NCI-H1092 treated with DMSO at 0.1 percent for 48 hours (cell line): ENCODE data around the gene SUPT4H1.
"Not testable (repeated sequence)": the region's sequence is repeated elsewhere in the genome, so short reads cannot be mapped to it uniquely, and the experiment has no call there.

Experiments used
- DNase-seq: peaks from one replicate; lab custom pipeline; 2025; lab: John Stamatoyannopoulos, UW

The SUPT4H1 gene

DNA sequence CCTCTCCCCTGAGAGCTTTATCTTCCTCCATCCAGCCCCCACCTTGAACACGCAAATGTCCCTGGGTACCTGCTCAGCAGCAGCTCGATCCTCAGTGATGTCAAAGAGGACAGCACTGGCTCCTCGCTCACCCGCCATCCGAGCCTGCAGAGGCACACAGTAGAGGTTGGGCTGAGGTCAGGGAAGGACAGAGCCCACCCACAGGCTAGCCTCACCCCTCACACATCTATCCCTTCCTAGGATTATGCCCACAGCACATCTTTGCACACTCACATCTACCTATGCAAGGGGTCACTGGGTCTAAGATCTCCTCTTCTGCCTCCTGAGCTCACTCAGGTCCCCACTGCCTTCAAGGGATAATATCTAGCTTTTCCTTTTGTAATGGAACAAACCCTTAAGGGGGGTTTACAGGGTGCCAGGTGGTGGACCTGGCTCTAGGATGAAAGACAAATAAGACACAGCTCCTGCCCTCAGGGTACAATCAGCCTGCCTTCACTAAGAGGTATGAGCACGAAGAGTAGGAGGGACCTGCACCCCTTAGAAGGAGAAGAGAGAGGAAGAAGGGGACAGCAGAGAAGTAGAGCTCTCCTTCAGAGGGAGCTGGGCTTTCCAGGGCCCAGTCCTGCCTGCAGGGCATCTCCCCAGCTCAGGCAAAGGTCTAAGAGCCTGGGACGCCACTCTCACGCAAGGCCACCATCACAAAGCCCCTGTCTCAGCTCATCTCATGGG is 11.6 kb upstream of the SUPT4H1 start:
- no peak for DNase-seq

DNA sequence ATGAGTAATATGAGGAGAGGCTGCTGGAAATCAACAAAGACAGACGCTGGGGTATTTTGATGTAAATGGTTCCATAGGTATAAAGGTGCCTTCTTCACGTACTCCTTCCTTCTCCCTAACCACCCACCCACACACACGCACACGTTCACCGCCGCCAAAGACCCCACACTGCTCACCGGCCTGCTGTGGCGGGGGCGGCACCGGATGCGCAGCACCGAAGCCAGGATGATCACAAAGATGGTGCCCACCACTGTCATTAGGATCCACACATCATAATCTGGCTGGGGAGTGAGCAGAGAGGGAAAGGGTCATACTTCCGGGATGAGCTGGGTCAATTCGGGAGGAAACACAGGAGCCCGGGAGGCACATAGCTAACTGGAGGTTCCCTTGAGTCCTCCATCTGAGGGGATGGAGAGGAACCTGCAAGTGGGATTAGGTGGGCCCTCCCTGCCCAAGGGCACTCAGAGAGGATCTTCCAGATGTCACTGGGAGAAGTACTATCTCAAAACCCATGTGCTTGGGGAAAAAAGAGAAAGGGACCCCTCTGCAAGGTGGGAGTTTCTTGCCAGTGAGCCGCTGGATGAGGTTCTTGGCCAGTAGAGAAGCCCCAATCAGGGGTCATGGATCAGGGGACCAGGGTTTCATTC is 10.5 kb upstream of the SUPT4H1 start:
- no peak for DNase-seq

DNA sequence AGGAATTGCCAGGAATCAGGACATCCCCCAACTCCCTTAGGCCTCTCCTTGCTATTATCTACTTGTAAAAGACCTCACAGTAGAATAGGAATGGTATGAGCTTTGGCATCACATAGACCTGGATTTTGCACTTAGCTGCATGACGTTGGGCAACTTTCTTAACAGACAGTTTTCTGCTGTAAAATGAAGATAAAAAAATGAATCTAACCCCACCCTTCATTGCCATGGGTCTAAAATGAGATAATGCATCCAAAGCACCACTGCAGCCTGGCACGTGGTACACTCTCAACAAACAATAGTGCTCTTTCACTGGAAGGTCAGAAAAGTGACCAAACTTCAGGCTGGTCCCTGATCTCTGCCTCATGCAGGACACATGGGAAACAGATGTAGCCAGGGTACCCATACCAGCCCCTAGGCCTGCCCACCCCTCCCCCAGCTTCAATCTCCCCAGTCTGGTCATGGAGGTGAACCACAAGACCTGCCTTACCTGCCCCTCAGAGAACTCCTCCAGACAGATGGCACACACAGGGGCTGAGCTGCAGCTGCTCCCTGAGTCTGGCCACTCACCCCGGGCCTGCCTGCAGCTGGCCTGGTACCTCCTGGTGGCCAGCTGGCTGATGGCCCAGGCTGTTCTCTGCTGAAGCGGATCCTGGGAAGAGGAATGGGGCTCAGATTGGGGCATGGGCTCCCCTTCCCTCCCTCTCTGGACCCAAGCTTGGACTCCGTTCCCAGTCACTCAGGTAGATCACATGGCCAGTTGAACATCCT is 8.5 kb upstream of the SUPT4H1 start:
- DNase-seq, result no peak

DNA sequence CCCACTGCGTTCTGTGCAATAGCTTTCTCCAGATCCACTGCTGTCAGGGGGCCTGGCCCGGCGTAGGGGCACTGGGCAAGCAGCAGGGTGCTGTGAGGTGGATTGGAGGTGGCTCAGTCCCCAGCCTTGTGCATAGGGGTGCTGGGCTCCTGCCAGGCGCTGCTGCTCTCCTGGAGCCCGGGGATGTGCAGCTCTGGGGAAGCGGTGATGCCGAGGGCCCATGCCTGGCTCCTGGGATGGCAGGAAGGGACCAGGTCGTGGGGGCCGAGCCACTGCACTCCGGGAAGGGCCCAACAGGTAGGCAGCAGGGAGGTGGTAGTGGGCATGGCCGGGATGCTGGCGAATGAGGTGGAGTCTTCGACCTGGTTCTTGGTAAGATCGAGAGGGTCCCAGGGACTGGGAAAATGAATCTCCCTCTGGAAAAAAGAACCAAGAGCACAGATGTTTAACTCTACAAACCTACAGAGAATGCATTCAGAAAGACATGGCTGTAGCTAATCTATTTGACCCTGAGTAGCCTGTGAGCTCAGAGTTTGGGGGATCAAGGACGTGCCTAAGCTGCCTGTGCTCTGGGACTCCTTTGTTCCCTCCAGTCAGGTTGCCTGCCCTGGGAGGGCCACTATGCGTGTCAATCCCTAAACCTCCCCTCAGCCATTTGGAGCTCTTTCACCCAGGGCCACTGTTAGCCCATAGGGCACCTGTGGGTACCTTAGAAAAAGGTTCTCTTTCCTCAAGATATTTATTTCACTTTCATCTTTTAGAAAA is 6.6 kb upstream of the SUPT4H1 start:
- no peak for DNase-seq

DNA sequence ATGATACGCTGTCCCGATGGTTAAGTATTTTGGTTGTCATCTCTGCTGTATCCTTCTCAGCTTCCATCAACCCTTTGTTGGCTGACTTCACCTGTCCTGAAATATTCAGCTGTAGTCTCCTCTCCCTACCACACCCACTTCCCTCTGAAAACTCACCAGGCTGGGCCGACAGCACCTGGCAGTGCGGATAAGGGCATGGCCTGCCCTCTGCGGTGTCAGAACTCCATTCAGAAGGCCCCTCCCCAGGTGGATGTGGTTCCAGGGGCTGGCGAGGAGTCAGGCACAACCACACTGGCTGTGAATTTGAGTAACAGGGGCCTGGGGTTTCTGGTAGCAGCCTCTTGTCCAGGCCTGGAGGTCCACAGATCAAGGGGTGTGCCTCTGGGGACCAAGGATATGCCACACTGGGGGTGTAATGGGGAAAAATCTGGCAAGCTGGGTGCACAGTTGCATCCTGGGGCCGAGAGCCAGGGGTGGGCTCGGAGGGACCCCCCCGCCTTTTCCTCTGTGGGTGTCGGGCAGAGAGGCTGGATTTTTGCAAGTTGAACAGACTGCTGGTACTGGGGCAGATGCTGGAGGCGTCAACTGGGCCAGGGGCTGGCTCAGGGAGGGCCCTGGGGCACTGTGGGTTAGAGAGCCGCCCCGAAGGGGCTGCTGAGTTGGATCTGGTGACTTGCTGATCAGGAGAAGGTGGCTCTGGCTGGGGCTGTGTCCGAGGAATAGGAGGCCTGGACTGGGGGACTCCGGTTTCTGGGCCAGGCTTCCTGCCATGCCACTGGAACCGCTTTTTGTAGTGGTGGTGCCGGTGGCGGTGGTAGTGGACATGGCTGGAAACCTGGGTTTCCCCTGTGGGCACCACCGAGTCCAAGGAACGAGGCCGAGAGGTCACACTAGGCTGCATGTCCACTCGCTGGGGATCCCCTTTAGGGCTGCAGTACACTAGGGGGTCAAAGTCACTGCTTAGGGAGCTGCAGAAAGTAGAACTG is 5.6 kb upstream of the SUPT4H1 start:
- no peak for DNase-seq

DNA sequence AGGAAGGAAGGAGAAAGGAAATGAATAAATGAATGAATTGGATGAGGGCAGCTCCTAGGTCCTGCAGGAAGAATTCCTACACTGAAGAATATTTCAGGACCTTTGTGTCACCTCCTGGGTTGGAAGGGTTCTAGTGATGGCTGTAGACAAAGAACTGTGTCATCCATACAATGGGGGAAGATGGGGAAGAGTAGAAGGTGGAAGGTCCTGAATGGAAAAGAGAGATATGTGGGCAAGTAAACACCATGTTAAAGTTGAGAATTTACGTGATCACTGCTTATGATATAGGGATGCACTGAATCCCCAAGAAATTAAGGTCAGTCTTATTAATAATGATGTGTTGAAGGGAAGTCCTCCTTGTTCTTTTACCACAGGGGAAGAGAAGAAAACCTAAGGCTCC is 4.2 kb upstream of the SUPT4H1 start:
- DNase-seq, result no peak

DNA sequence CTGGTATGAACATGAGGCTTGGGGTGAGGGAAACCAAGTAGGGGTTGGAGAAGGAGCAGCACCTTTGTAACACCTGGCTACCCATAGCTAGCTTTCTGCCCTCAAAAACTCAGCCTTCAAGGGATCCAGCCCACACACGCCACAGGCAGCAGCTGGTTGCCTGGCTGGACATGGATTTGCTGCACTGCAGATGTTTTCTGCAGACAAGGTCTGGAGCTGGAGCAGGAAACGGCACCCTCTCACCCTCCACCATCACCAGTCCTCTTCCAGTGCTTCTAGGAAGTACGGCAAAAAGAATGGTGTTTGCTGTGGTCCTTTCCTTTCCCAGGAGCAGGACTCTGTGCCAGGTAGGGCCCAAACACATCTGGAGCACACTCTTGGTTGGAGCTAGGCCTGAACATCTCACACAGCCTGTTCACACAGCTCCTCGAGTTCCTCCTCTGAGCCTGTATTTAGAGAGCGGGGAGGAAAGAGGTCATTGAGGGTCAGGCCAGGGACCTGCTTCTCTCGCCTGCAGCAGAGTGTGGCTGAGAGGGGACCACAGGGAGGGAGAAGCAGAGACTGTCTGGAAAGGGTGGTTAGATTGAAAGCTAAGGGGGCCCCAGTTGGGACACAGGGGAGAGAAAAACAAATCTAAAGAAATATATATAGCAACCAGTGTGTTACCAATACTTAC is 2.7 kb upstream of the SUPT4H1 start:
- DNase-seq, result no peak

DNA sequence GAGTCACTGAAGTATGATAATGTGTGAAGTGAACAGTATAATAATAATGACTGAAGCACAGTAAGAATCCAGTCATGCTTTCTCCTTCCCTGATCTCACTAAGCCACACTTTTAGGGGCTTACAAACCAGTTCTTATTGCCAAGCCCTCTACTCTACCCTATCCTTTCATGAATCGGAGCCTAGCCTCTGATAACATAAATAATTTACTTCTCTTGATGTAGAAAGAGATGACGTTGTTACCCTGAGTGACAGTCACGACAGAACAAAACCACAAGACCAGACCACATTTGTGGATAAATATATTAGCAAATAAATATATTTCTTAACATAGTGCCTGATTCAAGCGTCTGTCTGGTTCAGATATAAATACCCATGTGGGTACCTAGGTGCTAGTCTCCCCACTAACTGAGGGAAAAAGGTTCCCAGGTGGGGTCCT is 1.4 kb upstream of the SUPT4H1 start:
- DNase-seq, result no peak

DNA sequence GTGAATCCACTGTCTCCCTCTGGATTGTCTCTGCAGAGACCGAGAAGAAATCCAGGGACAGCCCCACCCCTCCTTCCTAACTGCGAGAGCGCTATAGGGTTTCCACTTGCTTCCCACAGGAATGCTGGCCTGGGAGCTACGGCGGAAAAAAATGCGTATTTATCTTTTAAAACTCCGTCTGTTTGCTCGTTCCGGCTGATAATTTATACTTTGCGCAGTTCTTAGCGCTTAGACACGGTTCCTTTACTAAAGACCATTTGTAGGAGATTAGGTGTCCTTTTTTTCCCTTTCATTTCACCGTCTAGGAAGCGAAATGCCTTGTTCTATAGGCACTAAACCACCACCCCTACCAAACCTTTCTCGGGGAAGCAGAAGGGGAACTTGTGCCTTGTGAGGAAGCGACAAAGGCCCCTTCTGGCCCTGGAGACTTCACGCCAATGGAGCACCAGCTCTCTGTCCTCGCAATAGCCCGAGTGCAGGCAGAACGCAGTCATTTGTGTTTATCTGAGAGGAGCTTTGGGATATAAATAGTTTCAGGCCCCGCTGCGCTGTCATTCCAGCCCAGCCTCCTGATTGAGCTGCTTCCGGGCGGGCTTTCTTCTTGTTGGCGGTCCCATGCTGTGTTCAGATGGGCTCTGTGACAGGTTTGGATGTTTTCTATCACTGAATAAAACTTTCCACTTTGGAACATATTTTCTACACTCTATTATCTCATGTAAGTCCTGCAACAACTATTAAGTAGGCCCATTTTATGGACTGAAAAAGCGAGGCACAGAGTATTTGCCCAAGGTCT is 791 bp upstream of the SUPT4H1 start:
- DNase-seq, result no peak

DNA sequence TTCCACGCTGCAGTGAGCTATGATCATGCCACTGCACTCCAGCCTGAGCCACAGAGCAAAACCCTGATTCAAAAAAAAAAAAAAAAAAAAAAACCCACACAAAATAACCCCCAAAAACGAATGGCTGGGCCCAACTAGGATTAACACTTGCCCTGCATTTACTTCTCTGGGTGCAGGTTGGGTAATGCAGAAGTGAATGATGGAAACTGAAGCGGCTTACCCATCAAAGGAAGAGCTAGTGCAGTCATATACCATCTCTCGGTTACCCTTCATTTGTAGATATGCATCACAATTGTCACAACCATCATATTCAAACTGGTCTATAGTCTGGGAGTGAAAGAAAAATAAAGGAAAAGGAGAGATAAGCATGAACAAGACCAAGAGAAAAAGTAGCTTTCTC is 819 bp downstream of the SUPT4H1 start:
- no peak for DNase-seq

DNA sequence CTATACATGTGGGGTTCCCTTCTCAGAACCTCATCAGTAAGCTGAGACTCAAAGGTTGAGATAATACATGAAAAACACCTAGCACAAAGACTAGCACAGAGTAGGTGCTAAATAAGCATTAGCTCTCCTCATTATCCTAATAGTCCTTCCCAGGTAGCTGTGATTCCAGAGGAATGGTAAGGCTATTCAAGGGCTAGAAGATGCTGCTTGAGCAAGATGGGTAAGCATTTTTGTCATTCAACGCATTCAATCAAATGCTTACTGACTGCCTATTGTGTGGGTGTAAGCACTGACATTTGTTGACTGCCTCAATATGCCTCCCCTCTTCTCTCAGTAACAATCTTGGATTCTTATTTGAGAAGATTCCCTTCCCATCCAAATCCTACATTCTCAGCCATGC is 4.0 kb downstream of the SUPT4H1 start:
- DNase-seq, result no peak

DNA sequence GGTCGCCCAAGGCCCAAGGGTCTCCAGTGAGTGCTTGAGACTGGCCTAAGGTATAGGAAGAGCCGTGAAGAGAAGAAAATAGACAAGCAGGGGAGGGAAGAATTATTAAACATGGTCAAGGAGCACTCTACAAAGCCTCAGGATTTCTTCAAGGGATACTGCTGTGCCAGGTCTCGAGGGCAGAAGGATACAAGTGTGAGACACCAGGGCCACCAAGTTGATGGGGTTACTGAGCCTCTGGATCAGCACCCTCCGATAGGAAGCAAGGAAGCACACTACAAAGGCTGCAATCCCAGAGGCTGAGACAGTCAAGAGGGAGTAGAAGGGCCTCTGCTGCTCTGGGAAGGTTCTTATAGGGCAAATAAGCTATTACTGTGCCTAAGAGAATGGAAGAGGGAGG is 6.5 kb downstream of the SUPT4H1 start:
- DNase-seq, result no peak

DNA sequence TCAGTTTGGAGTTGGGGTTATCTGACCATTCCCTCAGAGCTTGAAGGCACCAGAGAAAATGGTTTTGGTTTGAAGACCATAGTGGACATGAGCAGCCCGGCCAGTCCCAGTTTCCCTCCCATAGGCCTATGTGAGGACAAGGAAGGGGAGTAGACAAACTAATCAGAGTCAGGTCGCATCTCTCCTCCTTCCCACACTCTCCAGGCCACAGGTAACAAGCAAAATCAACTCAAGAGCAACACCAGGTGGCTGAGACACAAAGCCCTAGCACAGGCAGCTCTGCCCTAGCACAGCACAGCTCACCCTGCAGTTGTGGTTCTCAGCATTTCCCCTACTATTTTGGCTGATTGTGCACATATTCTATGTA is 7.2 kb downstream of the SUPT4H1 start:
- no peak for DNase-seq

DNA sequence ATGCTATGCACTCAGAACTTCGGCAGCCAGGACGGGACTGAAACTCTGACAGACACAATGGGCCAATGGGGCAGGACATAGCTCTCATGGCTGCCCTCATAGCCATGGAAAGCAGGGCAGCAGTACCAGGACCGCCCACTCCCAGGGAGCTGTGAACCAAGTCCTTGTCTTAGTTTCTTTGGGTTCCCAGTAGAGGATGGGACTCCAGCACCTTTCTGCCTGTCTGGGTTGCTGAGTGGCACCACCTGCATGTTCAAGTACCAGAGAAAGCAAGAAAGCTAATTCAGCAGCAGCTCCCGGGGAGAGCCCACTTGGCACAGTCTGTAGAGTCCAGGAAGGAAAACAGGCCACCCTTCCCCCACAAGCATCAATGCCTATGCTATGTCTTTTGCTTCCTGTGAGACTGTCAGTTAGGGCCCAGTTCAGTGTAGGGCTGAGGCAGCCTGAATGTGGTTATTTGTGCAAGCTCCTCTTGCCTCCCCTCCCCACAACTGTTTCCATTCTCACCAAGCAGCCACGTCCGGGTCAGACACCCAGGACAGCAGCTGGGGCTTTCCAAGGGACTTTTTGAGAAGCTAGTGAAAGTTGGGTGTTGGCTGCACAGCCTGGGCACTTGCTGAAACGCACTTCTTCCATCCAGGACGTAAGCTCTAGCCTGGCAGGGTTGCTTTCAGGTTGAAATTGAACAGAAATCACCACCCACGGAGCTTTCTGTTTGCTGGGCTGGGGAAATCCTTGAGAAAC is 7.8 kb downstream of the SUPT4H1 start:
- DNase-seq, result no peak

DNA sequence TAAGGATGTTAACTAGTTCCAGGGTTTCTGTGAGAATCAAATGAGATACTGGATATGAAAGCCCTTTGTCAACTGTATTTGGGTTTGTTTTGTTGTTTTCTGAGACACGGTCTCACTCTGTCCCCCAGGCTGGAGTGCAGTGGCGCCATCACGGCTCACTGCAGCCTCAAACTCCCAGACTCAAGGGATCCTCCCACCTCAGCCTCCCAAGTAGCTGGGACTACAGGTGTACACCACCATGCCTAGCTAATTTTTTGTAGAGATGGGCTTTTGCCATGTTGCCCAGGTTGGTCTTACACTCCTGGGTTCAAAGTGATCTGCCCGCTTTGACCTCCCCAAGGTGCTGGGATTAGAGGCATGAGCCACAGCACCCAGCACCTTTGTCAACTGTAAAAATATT is 8.9 kb downstream of the SUPT4H1 start:
- DNase-seq, result no peak

DNA sequence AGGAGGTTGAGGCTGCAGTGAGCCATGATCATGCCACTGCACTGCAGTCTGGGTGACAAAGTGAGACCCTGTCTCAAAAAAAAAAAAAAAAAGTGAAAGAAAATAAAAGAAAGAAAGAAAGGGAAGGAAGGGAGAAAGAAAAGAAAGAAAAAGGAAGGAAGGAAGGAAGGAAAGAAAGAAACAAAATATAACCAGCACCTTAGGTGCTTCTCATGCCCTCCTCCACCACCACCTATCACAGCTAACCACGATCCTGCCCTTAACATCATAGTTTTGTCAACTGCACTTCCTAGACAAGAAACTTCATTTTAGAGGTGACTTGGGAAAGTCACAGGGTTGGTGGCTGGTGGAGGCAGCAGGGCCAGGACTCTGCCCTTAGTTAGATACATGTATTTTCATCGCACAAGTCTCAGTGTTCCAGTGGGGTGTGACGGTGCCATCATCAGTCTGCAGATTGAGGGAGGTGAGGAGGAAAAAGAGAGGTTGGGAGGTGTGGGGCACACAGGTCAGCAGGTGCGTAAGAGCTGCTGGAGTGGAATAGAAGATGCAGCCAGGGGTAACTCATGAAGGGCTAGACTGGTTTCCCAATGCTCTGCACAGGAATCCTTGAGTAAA is 10.0 kb downstream of the SUPT4H1 start:
- no peak for DNase-seq

DNA sequence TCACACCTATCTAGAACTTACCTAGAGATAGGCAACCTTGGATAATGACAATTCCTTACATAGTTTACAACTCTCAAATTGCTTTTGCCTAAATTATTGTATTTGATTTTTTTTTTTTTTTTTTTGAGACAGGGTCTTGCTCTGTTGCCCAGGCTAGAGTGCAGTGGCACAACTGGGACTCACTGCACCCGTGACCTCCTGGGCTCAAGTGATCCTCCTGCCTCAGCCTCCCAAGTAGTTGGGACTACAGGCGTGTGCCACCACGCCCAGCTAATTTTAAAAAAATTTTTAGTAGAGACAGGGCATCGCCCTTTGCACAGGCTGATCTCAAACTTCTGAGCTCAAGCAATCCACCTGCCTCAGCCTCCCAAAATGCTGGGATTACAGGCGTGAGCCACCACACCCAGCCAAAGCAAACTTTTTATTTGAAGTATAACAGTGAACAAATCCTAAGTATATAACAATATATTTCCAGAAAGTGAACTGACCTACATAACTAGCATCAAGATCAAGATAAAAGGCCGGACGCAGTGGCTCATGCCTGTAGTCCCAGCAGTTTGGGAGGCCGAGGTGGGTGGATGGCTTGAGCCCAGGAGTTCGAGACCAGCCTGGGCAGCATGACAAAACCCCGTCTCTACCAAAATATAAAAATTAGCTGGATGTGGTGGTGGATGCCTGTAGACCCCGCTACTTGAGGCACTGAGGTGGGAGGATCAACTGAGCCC is 10.7 kb downstream of the SUPT4H1 start:
- not testable (repeated sequence) for DNase-seq

DNA sequence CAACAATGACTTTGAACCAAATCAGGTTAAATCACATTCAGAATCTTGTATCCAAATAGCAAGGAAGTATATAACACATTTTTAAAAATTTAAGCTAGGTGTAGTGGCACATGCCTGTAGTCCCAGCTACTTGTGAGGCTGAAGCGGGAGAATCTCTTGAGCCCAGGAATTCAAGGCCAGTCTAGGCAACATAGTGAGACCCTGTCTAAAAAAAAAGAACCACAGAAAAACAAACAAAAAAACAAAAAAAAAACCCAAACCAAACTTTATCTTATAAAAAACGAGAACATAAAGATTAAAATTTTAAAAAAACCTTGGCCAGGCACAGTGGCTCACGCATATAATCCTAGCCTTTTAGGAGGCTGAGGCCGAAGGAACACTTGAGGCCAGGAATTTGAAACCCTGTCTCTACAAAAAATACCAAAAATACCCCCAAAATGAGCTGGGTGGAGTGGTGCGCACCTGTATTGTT is 11.6 kb downstream of the SUPT4H1 start:
- DNase-seq, result no peak
